AG09309 (cell line): ENCODE results near the gene KANSL1.
"Not testable (repeated sequence)": the region's sequence is repeated elsewhere in the genome, so short reads cannot be mapped to it uniquely, and the experiment has no call there.

Experiments
- DNase-seq: peaks from one replicate; pipeline ENCODE4 v3.0.0-alpha.2; 2010; ENCODE audit warnings: low read depth
- H3K4me3 ChIP-seq: 2 replicates; pipeline ENCODE4 v1.5.1; 2011; ENCODE audit warnings: mild to moderate bottlenecking, low read depth, low read length, moderate library complexity; ENCODE audit not compliant: control insufficient read depth
- TF ChIP-seq, protein P1 (sequence below): IDR thresholded peaks from 2 replicates; pipeline ENCODE4 v1.5.1; 2011; ENCODE audit warnings: mild to moderate bottlenecking, low read depth, low read length, inconsistent platforms; ENCODE audit not compliant: insufficient read depth, control insufficient read depth; ENCODE audit errors: missing control alignments

KANSL1 gene

DNA sequence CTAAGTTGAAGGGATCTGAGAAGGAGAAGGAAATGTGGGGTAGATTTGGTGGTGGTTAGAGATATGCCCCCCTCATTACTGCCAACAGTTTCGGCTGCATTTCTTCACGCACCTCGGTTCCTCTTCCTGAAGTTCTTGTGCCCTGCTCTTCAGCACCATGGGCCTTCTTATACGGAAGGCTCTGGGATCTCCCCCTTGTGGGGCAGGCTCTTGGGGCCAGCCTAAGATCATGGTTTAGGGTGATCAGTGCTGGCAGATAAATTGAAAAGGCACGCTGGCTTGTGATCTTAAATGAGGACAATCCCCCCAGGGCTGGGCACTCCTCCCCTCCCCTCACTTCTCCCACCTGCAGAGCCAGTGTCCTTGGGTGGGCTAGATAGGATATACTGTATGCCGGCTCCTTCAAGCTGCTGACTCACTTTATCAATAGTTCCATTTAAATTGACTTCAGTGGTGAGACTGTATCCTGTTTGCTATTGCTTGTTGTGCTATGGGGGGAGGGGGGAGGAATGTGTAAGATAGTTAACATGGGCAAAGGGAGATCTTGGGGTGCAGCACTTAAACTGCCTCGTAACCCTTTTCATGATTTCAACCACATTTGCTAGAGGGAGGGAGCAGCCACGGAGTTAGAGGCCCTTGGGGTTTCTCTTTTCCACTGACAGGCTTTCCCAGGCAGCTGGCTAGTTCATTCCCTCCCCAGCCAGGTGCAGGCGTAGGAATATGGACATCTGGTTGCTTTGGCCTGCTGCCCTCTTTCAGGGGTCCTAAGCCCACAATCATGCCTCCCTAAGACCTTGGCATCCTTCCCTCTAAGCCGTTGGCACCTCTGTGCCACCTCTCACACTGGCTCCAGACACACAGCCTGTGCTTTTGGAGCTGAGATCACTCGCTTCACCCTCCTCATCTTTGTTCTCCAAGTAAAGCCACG lies 165.9 kb downstream of the KANSL1 start:
- TF ChIP-seq, protein P1, sequence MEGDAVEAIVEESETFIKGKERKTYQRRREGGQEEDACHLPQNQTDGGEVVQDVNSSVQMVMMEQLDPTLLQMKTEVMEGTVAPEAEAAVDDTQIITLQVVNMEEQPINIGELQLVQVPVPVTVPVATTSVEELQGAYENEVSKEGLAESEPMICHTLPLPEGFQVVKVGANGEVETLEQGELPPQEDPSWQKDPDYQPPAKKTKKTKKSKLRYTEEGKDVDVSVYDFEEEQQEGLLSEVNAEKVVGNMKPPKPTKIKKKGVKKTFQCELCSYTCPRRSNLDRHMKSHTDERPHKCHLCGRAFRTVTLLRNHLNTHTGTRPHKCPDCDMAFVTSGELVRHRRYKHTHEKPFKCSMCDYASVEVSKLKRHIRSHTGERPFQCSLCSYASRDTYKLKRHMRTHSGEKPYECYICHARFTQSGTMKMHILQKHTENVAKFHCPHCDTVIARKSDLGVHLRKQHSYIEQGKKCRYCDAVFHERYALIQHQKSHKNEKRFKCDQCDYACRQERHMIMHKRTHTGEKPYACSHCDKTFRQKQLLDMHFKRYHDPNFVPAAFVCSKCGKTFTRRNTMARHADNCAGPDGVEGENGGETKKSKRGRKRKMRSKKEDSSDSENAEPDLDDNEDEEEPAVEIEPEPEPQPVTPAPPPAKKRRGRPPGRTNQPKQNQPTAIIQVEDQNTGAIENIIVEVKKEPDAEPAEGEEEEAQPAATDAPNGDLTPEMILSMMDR, result no peak
- no peak for DNase-seq
- H3K4me3 ChIP-seq, result no peak overlapping the region

DNA sequence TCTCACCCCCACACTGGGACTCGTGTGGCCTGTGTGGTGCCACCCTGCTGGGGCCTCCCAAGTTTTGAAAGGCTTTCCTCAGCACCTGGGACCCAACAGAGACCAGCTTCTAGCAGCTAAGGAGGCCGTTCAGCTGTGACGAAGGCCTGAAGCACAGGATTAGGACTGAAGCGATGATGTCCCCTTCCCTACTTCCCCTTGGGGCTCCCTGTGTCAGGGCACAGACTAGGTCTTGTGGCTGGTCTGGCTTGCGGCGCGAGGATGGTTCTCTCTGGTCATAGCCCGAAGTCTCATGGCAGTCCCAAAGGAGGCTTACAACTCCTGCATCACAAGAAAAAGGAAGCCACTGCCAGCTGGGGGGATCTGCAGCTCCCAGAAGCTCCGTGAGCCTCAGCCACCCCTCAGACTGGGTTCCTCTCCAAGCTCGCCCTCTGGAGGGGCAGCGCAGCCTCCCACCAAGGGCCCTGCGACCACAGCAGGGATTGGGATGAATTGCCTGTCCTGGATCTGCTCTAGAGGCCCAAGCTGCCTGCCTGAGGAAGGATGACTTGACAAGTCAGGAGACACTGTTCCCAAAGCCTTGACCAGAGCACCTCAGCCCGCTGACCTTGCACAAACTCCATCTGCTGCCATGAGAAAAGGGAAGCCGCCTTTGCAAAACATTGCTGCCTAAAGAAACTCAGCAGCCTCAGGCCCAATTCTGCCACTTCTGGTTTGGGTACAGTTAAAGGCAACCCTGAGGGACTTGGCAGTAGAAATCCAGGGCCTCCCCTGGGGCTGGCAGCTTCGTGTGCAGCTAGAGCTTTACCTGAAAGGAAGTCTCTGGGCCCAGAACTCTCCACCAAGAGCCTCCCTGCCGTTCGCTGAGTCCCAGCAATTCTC lies 166.8 kb downstream of the KANSL1 start:
- TF ChIP-seq, protein P1, result no peak
- no peak for DNase-seq
- H3K4me3 ChIP-seq, result no peak overlapping the region

DNA sequence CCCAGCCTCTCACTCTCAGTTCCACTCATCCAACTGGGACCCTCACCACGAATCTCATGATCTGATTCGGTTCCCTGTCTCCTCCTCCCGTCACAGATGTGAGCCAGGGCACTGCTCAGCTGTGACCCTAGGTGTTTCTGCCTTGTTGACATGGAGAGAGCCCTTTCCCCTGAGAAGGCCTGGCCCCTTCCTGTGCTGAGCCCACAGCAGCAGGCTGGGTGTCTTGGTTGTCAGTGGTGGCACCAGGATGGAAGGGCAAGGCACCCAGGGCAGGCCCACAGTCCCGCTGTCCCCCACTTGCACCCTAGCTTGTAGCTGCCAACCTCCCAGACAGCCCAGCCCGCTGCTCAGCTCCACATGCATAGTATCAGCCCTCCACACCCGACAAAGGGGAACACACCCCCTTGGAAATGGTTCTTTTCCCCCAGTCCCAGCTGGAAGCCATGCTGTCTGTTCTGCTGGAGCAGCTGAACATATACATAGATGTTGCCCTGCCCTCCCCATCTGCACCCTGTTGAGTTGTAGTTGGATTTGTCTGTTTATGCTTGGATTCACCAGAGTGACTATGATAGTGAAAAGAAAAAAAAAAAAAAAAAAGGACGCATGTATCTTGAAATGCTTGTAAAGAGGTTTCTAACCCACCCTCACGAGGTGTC lies 167.6 kb downstream of the KANSL1 start:
- TF ChIP-seq, protein P1, result no peak
- H3K4me3 ChIP-seq, result no peak overlapping the region
- no peak for DNase-seq

DNA sequence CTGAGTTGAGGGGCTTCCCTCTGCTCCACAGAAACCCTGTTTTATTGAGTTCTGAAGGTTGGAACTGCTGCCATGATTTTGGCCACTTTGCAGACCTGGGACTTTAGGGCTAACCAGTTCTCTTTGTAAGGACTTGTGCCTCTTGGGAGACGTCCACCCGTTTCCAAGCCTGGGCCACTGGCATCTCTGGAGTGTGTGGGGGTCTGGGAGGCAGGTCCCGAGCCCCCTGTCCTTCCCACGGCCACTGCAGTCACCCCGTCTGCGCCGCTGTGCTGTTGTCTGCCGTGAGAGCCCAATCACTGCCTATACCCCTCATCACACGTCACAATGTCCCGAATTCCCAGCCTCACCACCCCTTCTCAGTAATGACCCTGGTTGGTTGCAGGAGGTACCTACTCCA lies 168.2 kb downstream of the KANSL1 start:
- TF ChIP-seq, protein P1, result no peak
- DNase-seq, result no peak
- H3K4me3 ChIP-seq, result no peak overlapping the region

DNA sequence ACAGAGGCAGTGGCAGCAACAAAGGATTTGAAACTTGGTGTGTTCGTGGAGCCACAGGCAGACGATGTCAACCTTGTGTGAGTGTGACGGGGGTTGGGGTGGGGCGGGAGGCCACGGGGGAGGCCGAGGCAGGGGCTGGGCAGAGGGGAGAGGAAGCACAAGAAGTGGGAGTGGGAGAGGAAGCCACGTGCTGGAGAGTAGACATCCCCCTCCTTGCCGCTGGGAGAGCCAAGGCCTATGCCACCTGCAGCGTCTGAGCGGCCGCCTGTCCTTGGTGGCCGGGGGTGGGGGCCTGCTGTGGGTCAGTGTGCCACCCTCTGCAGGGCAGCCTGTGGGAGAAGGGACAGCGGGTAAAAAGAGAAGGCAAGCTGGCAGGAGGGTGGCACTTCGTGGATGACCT lies 168.6 kb downstream of the KANSL1 start:
- no peak for DNase-seq
- TF ChIP-seq, protein P1, result no peak

DNA sequence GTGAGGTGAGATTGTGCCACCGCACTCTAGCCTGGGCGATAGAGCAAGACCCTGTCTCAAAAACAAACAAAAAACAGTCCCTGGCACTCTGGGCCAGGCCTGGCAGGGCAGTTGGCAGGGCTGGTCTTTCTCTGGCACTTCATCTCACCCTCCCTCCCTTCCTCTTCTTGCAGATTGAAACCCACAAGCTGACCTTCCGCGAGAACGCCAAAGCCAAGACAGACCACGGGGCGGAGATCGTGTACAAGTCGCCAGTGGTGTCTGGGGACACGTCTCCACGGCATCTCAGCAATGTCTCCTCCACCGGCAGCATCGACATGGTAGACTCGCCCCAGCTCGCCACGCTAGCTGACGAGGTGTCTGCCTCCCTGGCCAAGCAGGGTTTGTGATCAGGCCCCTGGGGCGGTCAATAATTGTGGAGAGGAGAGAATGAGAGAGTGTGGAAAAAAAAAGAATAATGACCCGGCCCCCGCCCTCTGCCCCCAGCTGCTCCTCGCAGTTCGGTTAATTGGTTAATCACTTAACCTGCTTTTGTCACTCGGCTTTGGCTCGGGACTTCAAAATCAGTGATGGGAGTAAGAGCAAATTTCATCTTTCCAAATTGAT lies 169.3 kb downstream of the KANSL1 start:
- no peak overlapping the region for H3K4me3 ChIP-seq
- DNase-seq, result no peak
- TF ChIP-seq, protein P1, result no peak

More for the DNA sequence above, 168.6 kb downstream of the KANSL1 start:
- H3K4me3 ChIP-seq, result no peak overlapping the region

DNA sequence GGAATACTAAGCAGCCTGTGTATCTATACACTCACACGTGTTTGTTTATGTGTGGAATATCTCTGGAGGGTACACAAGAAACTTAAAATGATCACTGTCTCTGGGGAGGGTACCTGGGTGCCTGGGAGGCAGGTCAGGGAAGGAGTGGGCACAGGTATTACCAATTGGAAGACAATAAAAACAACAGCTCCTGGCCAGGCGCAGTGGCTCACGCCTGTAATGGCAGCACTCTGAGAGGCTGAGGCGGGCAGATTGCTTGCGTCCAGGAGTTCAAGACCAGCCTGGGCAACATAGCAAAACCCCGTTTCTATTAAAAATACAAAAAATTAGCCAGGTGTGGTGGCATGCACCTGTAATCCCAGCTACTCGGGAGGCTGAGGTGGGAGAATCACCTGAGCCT lies 169.9 kb downstream of the KANSL1 start:
- not testable (repeated sequence) for DNase-seq, H3K4me3 ChIP-seq
